ENCODE data around the gene ITK.
A peak's percentile ranks its signal among the peaks of the same experiment; 100 is the strongest.
"Not testable (repeated sequence)": the region's sequence is repeated elsewhere in the genome, so short reads cannot be mapped to it uniquely, and the experiment has no call there.

ITK gene

GRCh38 chr5:157168286-157168685 lies 12.4 kb upstream of the ITK start:
- DNase-seq, result no peak

DNA sequence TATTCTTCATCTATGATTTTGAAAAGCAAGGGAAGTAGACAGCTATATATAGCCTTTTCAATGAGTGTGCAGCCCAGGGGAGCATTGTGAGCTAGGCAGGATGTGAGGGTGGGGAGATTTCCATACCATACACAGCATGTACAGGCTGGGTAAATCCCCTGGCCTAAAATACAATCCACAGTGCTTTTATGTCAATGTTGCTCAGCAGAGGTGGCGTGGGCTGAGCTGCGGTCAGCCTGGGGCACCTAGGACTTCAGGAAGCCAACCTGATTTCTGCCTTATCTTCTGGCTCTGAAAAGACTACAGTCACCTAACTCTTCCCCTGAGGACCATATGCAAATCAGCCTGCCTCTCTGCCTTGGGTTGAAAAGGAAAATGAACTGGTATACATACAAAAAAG lies 8.2 kb upstream of the ITK start:
- peak; percentile 94 for DNase-seq

DNA sequence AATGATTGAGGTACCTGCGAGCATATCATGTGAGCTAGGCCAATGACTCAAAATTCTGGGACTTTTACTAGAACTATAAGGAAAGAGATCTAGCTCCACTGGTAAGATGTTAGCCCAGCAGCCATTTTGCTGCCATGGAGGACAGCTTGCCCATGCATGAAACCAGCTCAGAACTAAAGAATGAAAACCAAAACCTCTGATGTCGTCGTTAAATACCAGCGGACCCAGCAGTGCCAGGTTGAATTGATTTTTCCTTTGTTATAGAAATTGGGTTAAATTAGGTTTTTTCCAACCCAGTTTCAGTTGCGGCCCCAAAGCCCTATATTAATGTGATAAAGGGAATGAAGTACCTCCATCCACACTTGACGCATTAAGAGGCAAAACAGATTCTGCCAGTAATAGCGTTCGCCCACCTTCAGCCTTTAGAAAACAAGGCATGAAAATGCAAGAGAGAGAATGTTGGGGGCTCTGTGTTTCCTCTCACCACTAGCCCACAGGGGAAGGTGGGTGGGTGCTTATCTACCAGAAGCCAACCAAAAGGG lies 5.5 kb upstream of the ITK start:
- no peak for DNase-seq

- peak; percentile 35 for DNase-seq
Observed at GRCh38 chr5:157177953-157178352, 2.7 kb upstream of the ITK start.

DNA sequence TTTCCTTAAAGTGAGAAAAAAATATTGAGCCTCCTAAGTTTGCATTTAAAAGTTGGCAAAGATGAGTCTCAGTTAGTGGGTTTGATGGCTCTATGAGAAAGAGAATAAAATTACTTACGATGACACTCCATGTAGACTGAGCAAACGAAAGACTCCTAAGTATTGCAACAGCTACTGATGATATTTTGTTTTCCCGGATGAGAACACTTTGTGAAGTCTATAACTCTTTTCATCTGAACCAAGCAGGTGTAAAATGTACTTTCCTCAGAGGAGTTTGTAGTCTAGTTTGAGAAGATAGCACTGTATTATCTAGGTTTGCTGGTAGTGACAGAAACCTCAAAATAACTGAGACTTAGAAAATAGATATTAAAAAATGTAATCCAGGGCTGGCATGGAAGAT lies 1.7 kb upstream of the ITK start:
- DNase-seq, result no peak

DNA sequence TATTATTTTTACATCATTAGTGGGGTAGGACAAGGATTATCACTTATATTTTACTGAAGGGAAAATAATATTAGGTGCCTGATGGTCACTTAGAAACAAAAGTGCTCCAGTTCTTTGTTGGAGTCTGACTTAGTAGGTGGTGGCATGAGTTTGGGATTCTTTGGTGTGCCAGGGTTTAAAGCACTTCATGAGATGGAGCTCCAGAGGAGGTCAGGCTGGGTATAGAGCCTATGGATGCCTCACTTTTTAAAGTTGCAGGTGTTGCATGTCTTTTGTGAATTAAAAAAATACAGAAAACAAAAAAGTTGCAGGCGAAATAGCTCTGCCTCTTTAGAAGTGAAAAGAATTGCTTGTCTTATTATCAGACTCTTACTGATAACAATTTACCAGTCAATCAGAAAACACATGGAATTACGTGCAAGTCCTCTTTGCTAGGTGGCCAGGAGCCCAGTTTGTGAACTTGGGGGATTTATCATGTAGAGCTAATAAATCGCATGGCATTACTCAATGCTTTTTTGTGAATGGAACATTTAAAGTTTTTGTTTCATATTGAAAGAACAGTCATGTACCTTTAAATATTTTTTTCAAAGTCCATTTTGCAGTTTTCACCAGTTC lies 1.6 kb downstream of the ITK start:
- DNase-seq, result no peak

DNA sequence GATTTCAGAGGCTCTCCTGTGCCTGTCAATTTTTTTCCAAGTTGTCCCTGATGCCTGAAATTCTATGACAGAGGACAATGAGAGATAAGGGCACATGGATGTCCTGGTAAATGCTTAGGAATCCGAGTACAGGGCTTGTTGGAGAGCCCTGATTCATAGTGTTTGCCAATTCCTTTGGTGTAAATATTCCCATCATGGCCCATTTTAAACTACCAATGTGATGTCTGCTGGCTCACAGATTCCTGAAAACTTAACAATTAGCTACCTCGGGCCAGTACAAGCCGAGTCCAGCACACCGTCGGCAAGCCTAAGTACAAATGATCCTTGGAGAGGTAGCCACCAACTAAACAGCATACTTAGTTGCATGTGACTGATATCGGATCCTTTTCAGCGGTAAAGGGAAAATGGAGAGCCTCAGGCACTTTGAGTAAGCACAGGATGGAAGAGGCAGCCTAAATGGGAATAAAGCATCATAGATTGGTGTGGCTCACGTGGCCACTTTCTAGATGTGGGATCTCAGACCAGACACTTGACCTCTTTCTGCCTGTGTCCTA lies 3.6 kb downstream of the ITK start:
- no peak for DNase-seq

DNA sequence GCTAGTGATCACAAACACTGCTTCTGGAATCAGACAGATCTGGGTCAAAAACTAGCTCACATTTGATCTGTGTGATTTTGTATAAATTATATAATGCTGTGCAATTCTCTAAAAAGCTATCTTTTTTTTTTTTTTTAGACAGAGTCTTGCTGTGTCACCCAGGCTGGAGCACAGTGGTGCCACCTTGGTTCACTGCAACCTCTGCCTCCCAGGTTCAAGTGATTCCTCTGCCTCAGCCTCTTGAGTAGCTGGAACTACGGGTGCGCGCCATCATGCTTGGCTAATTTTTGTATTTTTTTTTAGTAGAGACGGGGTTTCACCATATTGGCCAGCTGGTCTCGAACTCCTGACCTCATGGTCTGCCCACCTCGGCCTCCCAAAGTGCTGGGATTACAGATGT lies 4.5 kb downstream of the ITK start:
- not testable (repeated sequence) for DNase-seq

DNA sequence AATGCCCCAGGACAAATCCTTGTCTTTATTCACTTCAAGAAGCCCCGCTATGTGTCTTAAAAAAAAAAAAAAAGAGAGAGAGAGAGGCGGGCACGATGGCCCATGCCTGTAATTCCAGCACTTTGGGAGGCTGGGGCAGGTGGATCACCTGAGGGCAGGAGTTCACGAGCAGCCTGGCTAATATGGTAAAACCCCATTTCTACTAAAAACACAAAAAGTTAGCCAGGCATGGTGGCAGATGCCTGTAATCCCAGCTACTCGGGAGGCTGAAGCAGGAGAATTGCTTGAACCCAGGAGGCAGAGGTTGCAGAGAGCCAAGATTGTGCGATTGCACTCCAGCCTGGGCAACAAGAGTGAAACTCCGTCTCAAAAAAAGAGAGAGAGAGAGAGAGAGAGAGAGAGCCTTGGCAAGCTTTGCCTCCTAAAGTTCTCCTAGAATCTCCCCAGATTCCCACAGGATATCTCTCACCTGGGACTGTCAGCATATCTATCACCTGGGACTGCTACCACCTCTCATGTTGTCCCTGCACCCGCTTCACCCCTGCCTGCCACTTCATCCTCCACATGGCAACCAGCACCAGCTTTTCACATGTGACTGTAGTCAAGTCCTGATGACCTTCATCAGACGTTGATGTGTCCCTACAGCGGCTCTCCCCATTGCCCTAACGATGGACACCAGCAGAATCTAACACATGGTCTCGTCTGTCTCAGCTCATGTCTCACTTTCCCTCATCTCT lies 5.8 kb downstream of the ITK start:
- DNase-seq, result no peak

- no peak for DNase-seq
Observed at GRCh38 chr5:157187046-157187754, 6.6 kb downstream of the ITK start.

- no peak for DNase-seq
Observed at GRCh38 chr5:157188270-157188669, 7.6 kb downstream of the ITK start.

GRCh38 chr5:157189223-157189622 lies 8.6 kb downstream of the ITK start:
- peak; percentile 66 for DNase-seq

GRCh38 chr5:157193699-157194424 lies 13.2 kb downstream of the ITK start:
- no peak for DNase-seq

GRCh38 chr5:157196045-157196444 lies 15.4 kb downstream of the ITK start:
- DNase-seq, result no peak

GRCh38 chr5:157197086-157197485 lies 16.4 kb downstream of the ITK start:
- DNase-seq, result no peak

- DNase-seq, result peak; percentile 70
Observed at GRCh38 chr5:157198277-157198986, 17.8 kb downstream of the ITK start.

GRCh38 chr5:157201857-157202256 lies 21.2 kb downstream of the ITK start:
- DNase-seq, result no peak

GRCh38 chr5:157203417-157203816 lies 22.8 kb downstream of the ITK start:
- DNase-seq, result no peak

- DNase-seq, result no peak
Observed at GRCh38 chr5:157204765-157205164, 24.1 kb downstream of the ITK start.

GRCh38 chr5:157205708-157206107 lies 25.1 kb downstream of the ITK start:
- DNase-seq, result no peak

GRCh38 chr5:157210652-157211051 lies 30.0 kb downstream of the ITK start:
- not testable (repeated sequence) for DNase-seq

DNA sequence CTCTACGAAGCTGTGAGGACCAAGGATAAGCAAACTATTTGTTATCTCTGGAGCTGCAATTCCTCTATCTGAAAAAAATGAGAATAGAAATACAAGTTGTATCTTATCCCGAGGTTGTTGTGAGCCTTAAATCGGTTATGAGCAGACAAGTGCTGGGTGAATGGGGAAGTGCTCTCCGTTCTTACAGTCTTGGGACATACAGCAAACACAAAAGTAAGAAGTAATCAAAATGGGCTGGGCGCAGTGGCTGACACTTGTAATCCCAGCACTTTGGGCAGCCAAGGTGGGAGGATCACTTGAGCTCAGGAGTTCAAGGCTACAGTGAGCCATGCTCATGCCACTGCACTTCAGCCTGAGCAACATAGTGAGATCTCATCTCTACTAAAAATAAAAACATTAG lies 31.7 kb downstream of the ITK start:
- DNase-seq, result no peak

Data from activated naive CD4-positive, alpha-beta T cell treated with Interleukin-2 at 50 U/mL for 16 hours (primary cell).